Loucy (cell line): Measurements from ENCODE around the gene MAP3K5.

Experiments used
- EZH2phosphoT487 ChIP-seq: fragments of 200-600 bp; IDR thresholded peaks from 2 replicates; pipeline ENCODE4 v1.6.1; 2018; ENCODE audit warnings: antibody characterized with exemption, mild to moderate bottlenecking, moderate library complexity, borderline replicate concordance
- TF ChIP-seq, protein P1 (sequence below): fragments of 200-600 bp; sonication (generic); conservative IDR thresholded peaks from 2 replicates; pipeline ENCODE4 v1.5.1; 2014; ENCODE audit warnings: mild to moderate bottlenecking, antibody characterized with exemption, low read length

DNA sequence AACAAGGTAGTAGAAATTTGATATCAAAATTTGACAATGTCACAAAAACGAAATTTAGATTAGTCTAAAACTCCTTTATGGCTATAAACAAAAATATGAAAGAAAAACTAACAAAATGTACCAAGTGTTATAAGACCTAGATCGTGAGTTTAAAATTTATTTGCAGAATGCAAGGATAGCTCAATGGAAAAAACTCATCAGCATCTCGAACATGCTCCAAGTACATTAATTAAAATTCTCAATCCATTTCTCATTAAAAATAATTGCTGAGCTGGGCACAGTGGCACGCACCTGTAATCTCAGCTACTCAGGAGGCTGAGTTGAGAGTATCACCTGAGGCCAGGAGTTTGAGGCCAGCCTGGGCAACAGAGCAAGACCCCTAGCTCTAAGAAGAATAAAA, 70.8 kb downstream of the MAP3K5 start:
- TF ChIP-seq, protein P1, sequence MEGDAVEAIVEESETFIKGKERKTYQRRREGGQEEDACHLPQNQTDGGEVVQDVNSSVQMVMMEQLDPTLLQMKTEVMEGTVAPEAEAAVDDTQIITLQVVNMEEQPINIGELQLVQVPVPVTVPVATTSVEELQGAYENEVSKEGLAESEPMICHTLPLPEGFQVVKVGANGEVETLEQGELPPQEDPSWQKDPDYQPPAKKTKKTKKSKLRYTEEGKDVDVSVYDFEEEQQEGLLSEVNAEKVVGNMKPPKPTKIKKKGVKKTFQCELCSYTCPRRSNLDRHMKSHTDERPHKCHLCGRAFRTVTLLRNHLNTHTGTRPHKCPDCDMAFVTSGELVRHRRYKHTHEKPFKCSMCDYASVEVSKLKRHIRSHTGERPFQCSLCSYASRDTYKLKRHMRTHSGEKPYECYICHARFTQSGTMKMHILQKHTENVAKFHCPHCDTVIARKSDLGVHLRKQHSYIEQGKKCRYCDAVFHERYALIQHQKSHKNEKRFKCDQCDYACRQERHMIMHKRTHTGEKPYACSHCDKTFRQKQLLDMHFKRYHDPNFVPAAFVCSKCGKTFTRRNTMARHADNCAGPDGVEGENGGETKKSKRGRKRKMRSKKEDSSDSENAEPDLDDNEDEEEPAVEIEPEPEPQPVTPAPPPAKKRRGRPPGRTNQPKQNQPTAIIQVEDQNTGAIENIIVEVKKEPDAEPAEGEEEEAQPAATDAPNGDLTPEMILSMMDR: no peak
- TF ChIP-seq EZH2phosphoT487: no peak
